ENCODE results near the gene ZNF487. TPM values are rescaled to one million over a fixed set of nuclear protein-coding genes. Genes with fewer than 3 reads are reported as not detected.

ZNF487 gene
- total and polyA plus RNA-seq, 2 of the 13 experiments (the other 11 are each of a cell fraction or from before 2014, with no cell fraction given), result 7.4 to 8.8 TPM

GRCh38 chr10:43407148-43407575 is 29.7 kb upstream of the ZNF487 start (continued):
- TF ChIP-seq ZNF460 (CRISPR knock-in tag; IDR thresholded peaks at IDR 0.05; ENCODE audit: borderline replicate concordance) (no peak), ZNF224 (CRISPR knock-in tag; IDR thresholded peaks at IDR 0.05) (0 out of 2 replicates have a peak, but pooled peaks have one; percentile 5), AGO2 (optimal IDR thresholded peaks at IDR 0.05; ENCODE audit: low read depth, low read length) (peak; percentile 87), ZNF124 (CRISPR knock-in tag; IDR thresholded peaks at IDR 0.05) (no peak), POGK (CRISPR knock-in tag; conservative IDR thresholded peaks at IDR 0.05) (no peak), SMAD3 (CRISPR knock-in tag; IDR thresholded peaks at IDR 0.05) (no peak), ZNF790 (CRISPR knock-in tag; IDR thresholded peaks at IDR 0.05; ENCODE audit: borderline replicate concordance) (no peak), ZSCAN5A (CRISPR knock-in tag; IDR thresholded peaks at IDR 0.05; ENCODE audit: borderline replicate concordance) (no peak), RBFOX2 (IDR thresholded peaks at IDR 0.05; ENCODE audit: low read depth, low read length) (peak; percentile 89)

Measured in HepG2 (cell line).